Chondrocyte (in vitro differentiated cells): Measurements from ENCODE around the gene MYL3. TPM values are rescaled to one million over a fixed set of nuclear protein-coding genes. Genes with fewer than 3 reads are reported as not detected.

ENCODE experiments used
- DNase-seq: peaks from one replicate; pipeline ENCODE4 v3.0.0; 2021; ENCODE audit warnings: mixed read lengths, low spot score
- H3K27ac Mint-ChIP-seq: one replicate; pipeline ENCODE4 v1.8.0; 2021; ENCODE audit warnings: mild to moderate bottlenecking, moderate library complexity, mixed read lengths; ENCODE audit not compliant: unreplicated experiment
- H3K27me3 Mint-ChIP-seq: 2 replicates; pipeline ENCODE4 v1.8.0; 2021; ENCODE audit warnings: low read depth, mixed read lengths
- H3K36me3 Mint-ChIP-seq: 2 replicates; pipeline ENCODE4 v1.8.0; 2021; ENCODE audit warnings: low read depth, mixed read lengths
- H3K4me1 Mint-ChIP-seq: 2 replicates; pipeline ENCODE4 v1.8.0; 2021; ENCODE audit warnings: low read depth, mild to moderate bottlenecking, mixed read lengths
- H3K4me3 Mint-ChIP-seq: one replicate; pipeline ENCODE4 v1.8.0; 2021; ENCODE audit warnings: mild to moderate bottlenecking, moderate library complexity, mixed read lengths; ENCODE audit not compliant: unreplicated experiment
- H3K9me3 Mint-ChIP-seq: 2 replicates; pipeline ENCODE4 v1.8.0; 2021; ENCODE audit warnings: low read depth, mixed read lengths
- total RNA-seq: library from RNA; stranded (reverse); gene quantifications from 3 replicates; pipeline ENCODE4 v1.2.1, GENCODE V29; 2021
- TF ChIP-seq, protein P1 (sequence below): fragments of 200-600 bp; sonication (generic); IDR thresholded peaks from 2 replicates; pipeline ENCODE4 v1.5.0; 2021; ENCODE audit warnings: antibody characterized with exemption, mild to moderate bottlenecking, moderate library complexity

MYL3 gene
- total RNA-seq, 1 donor from 2014 or later = 0.22 TPM

DNA sequence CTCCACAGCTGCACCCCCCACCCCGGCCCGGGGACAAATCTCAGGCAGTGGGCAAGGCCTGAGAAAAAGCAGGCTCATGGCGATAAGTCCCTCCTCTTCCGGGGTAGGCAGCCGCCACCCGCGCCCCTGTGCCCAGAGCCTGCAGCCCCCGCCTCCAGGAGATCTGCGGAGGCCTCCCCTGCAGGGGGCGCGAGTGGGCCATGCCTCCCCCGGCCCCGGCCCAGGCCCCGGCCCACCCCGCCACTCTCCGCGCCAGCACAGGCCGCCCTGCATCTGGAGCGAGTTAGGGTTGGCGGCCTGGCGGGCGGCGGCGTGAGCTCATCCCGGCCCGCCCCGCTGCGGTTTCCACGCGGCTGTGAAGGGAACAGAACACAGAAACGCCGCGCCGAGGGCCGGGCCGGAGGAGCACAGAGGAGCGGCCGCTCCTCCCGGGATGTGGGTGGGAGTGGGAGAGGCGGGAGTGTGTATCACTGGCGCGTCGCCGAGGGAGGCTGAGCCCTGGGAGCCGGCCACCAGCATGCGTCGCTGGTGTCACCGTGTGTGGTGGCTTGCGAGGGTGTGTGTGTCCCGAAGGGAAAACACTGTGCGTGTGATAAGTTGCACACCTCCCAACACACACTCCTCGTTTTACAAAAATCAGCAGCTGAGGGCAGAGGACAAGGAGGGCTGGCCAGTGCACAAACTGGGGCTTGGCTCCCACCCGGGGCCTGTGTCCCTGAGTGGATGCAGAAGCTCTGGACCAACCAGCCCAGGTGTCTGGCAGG is 17.2 kb downstream of the MYL3 start:
- Mint-ChIP-seq H3K4me1 (peaks cover 31% of the 10 kb centered on the region), H3K9me3 (peaks cover 22% of the 10 kb centered on the region), H3K36me3 (peaks cover 7% of the 10 kb centered on the region), H3K27ac (peak overlapping the region; percentile 27), H3K4me3 (peak overlapping the region; percentile 65), H3K27me3 (no peaks in the 10 kb centered on the region)
- TF ChIP-seq, protein P1, sequence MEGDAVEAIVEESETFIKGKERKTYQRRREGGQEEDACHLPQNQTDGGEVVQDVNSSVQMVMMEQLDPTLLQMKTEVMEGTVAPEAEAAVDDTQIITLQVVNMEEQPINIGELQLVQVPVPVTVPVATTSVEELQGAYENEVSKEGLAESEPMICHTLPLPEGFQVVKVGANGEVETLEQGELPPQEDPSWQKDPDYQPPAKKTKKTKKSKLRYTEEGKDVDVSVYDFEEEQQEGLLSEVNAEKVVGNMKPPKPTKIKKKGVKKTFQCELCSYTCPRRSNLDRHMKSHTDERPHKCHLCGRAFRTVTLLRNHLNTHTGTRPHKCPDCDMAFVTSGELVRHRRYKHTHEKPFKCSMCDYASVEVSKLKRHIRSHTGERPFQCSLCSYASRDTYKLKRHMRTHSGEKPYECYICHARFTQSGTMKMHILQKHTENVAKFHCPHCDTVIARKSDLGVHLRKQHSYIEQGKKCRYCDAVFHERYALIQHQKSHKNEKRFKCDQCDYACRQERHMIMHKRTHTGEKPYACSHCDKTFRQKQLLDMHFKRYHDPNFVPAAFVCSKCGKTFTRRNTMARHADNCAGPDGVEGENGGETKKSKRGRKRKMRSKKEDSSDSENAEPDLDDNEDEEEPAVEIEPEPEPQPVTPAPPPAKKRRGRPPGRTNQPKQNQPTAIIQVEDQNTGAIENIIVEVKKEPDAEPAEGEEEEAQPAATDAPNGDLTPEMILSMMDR = peak; percentile 85
- DNase-seq = peak; percentile 89

DNA sequence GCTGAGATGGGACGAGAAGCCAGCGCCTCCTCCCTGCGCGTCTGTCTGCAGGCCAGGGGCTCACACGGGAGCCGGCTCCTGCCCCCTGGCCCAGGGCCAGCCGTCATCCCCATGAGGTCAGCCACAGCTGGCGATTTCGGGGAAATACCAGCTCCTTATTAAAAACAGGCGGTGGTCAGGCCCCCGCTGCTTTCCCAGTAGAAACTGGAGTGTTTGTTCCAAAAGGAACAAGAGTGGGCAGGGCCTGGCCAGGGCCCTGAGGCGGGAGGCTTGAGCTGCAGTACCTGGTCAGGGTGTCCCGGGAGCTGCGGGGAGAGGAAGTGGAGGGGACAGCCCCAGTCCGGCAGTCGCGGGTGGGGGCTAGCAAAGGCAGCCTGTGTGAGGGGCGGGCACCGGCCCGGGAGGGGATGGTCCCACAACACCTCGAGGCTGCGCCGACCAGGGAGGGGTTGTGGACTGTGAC is 17.8 kb downstream of the MYL3 start:
- Mint-ChIP-seq H3K4me1 (peaks cover 31% of the 10 kb centered on the region), H3K4me3 (peak overlapping the region; percentile 65), H3K9me3 (peaks cover 28% of the 10 kb centered on the region), H3K27me3 (no peaks in the 10 kb centered on the region), H3K36me3 (peaks cover 9% of the 10 kb centered on the region), H3K27ac (peak overlapping the region; percentile 91)
- TF ChIP-seq, protein P1 = no peak
- DNase-seq = peak; percentile 94

DNA sequence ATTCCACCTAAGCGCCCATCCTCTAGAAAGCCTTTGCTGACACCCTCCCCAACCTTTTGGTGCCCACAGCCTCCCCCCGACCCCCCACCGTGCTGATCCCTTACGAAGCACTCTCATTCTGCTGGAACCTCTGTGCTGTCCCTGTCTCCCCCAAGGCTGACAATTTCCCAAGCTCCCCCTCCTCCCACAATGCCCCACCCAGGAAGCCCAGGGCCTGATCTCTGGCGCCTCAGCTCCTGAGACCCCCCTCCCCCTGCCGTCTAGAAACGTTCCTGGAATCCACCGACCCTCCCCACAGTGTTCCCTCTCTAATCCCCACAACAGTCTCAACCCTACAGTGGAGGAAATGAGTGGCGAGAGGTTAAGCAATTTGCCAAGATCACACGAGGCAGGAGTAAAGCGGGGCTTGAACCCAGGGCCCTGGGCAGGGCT is 18.3 kb downstream of the MYL3 start:
- no peaks in the 10 kb centered on the region for H3K27me3 Mint-ChIP-seq
- DNase-seq = no peak
- TF ChIP-seq, protein P1 = no peak
- peak overlapping the region; percentile 65 for H3K4me3 Mint-ChIP-seq
- H3K36me3 Mint-ChIP-seq = peaks cover 10% of the 10 kb centered on the region
- H3K27ac Mint-ChIP-seq = peak overlapping the region; percentile 45
- peaks cover 31% of the 10 kb centered on the region for H3K4me1 Mint-ChIP-seq
- peaks cover 33% of the 10 kb centered on the region for H3K9me3 Mint-ChIP-seq

DNA sequence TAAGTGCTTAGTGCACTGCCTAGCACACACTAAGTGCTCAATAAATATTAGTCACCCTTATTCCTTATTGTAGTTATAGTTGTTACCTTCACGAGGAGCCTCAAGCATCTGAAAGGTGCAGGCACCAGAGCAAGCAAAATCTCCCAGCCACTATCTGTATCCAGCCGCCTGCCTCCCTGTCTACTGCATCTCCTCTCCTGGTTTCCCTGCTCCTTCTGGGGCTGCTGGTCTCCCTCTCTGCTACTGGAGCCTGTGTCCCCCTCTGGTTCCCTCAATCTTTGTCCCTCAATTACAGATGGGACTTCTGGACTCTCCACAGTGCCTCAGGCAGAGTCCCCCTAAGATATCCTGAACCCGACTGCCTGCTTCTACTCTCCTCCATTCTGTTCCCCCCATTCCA is 18.8 kb downstream of the MYL3 start:
- Mint-ChIP-seq H3K36me3 (peaks cover 11% of the 10 kb centered on the region), H3K27ac (no peak overlapping the region), H3K9me3 (peaks cover 34% of the 10 kb centered on the region), H3K4me3 (no peak overlapping the region), H3K27me3 (no peaks in the 10 kb centered on the region), H3K4me1 (peaks cover 30% of the 10 kb centered on the region)
- DNase-seq = no peak
- TF ChIP-seq, protein P1 = no peak

DNA sequence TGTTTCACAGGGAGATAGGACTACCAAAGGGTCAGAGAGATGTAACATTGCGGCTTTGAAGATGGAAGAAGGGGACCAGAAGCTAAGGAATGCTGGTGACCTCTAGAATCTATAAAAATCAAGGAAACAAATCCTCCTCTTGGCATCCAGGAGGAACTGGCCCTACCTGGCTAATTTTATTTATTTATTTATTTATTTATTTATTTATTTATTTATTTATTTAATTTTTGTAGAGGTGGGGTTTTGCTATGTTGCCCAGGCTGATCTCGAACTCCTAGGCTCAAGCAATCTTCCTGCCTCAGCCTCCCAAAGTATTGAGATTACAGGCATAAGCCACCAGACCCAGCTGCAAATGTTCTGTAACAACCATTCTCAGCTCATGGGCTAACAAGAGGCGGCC is 19.7 kb downstream of the MYL3 start:
- Mint-ChIP-seq H3K4me3 (no peak overlapping the region), H3K9me3 (peaks cover 43% of the 10 kb centered on the region), H3K4me1 (peaks cover 23% of the 10 kb centered on the region), H3K27me3 (no peaks in the 10 kb centered on the region), H3K36me3 (peaks cover 17% of the 10 kb centered on the region), H3K27ac (no peak overlapping the region)
- DNase-seq = no peak
- TF ChIP-seq, protein P1 = no peak
